Right lung (tissue), 5 donors: ENCODE results near the gene GARIN5B. TPM values are rescaled to one million over a fixed set of nuclear protein-coding genes. Genes with fewer than 3 reads are reported as not detected.

Experiments used
- polyA plus RNA-seq, 5 donors: library from polyadenylated mRNA; unstranded; fragments of 120-200 nt; gene quantifications; one replicate each; pipeline versions ENCODE4 v1.2.1 to v1.2.3, GENCODE V29; 2013; ENCODE audit warnings: inconsistent platforms in 1 of 5, low replicate concordance in 1 of 5; ENCODE audit not compliant: insufficient read length in 5 of 5, insufficient read depth in 1 of 5

The GARIN5B gene
- polyA plus RNA-seq, 5 donors: 0.04 to 0.06 TPM; not detected in 3

Other genes starting within 250 kb of the GARIN5B start
- gene PPP1R12C, start 245.6 kb downstream of the GARIN5B start, polyA plus RNA-seq: 10 to 100 TPM; 45.4 to 88.7 (median 69.3) TPM
- 10 to 100 TPM in 1 of 5 donors, 1 to 10 TPM in 3, under 1 TPM in 1; 0.91 to 27.5 (median 2.1) TPM for gene TNNT1, start 214.1 kb downstream of the GARIN5B start, polyA plus RNA-seq
- 1 to 10 TPM in 1 of 5 donors, under 1 TPM in 4; 0.39 to 1.9 (median 0.73) TPM for gene TNNI3, start 205.5 kb downstream of the GARIN5B start, polyA plus RNA-seq
- 1 to 10 TPM; 1.4 to 8.6 (median 5.1) TPM for gene DNAAF3, start 196.6 kb downstream of the GARIN5B start, polyA plus RNA-seq
- 1 to 10 TPM in 3 of 5 donors, under 1 TPM in 2; 0.50 to 1.2 (median 1.1) TPM for gene SYT5, start 183.0 kb downstream of the GARIN5B start, polyA plus RNA-seq
- under 1 TPM; 0.15 to 0.30 (median 0.27) TPM for gene PTPRH, start 153.8 kb downstream of the GARIN5B start, polyA plus RNA-seq
- 1 to 10 TPM; 2.1 to 5.0 (median 3.4) TPM for gene TMEM86B, start 134.5 kb downstream of the GARIN5B start, polyA plus RNA-seq
- gene PPP6R1, start 104.2 kb downstream of the GARIN5B start, polyA plus RNA-seq: 10 to 100 TPM; 28.8 to 46.0 (median 35.3) TPM
- 10 to 100 TPM; 20.9 to 50.7 (median 28.5) TPM for gene HSPBP1, start 83.2 kb downstream of the GARIN5B start, polyA plus RNA-seq
- gene BRSK1, start 79.3 kb downstream of the GARIN5B start, polyA plus RNA-seq: 10 to 100 TPM; 10.2 to 20.8 (median 15.7) TPM
- under 1 TPM; 0.56 to 0.83 (median 0.64) TPM for gene TMEM150B, start 37.9 kb downstream of the GARIN5B start, polyA plus RNA-seq
- gene KMT5C, start 23.4 kb downstream of the GARIN5B start, polyA plus RNA-seq: 10 to 100 TPM; 16.0 to 30.0 (median 22.8) TPM
- 1 to 10 TPM in 1 of 5 donors, under 1 TPM in 4; 0.14 to 1.4 (median 0.35) TPM for gene COX6B2, start 8.5 kb downstream of the GARIN5B start, polyA plus RNA-seq
- gene IL11, start 7.2 kb upstream of the GARIN5B start, polyA plus RNA-seq: under 1 TPM; 0.26 to 0.76 (median 0.49) TPM
- gene TMEM190, start 13.6 kb upstream of the GARIN5B start, polyA plus RNA-seq: 10 to 100 TPM in 2 of 5 donors, 1 to 10 TPM in 2, under 1 TPM in 1; 0.93 to 13.6 (median 6.6) TPM
- 1 to 10 TPM in 2 of 5 donors, under 1 TPM in 3; 0.23 to 2.3 (median 0.77) TPM for gene TMEM238, start 21.0 kb upstream of the GARIN5B start, polyA plus RNA-seq
- gene RPL28, start 22.7 kb upstream of the GARIN5B start, polyA plus RNA-seq: 1,000 to 10,000 TPM in 4 of 5 donors, 100 to 1,000 TPM in 1; 947 to 1,993 (median 1,238) TPM
- 10 to 100 TPM; 32.8 to 53.3 (median 35.3) TPM for gene UBE2S, start 44.5 kb upstream of the GARIN5B start, polyA plus RNA-seq
- gene SHISA7, start 80.0 kb upstream of the GARIN5B start, polyA plus RNA-seq: under 1 TPM; 0.16 to 0.23 (median 0.18) TPM
- gene ISOC2, start 98.4 kb upstream of the GARIN5B start, polyA plus RNA-seq: 10 to 100 TPM; 21.5 to 53.9 (median 25.7) TPM
- gene C19orf85, start 101.5 kb upstream of the GARIN5B start, polyA plus RNA-seq: not detected
- gene ZNF628, start 113.4 kb upstream of the GARIN5B start, polyA plus RNA-seq: 1 to 10 TPM; 2.0 to 7.0 (median 2.2) TPM
- gene NAT14, start 121.9 kb upstream of the GARIN5B start, polyA plus RNA-seq: 10 to 100 TPM; 28.6 to 60.8 (median 42.3) TPM
- 10 to 100 TPM in 1 of 5 donors, 1 to 10 TPM in 4; 3.1 to 15.6 (median 8.8) TPM for gene SSC5D, start 125.2 kb upstream of the GARIN5B start, polyA plus RNA-seq
- under 1 TPM in 1 of 5 donors, not detected in 4; 0.41 TPM for gene SBK2, start 173.9 kb upstream of the GARIN5B start, polyA plus RNA-seq
- gene SBK3, start 182.3 kb upstream of the GARIN5B start, polyA plus RNA-seq: 1 to 10 TPM in 1 of 5 donors, under 1 TPM in 4; 0.55 to 1.2 (median 0.73) TPM
- 10 to 100 TPM in 4 of 5 donors, 1 to 10 TPM in 1; 10.0 to 20.2 (median 13.7) TPM for gene ZNF579, start 217.6 kb upstream of the GARIN5B start, polyA plus RNA-seq
- 10 to 100 TPM; 16.3 to 24.9 (median 19.1) TPM for gene FIZ1, start 236.3 kb upstream of the GARIN5B start, polyA plus RNA-seq
- 10 to 100 TPM in 1 of 5 donors, 1 to 10 TPM in 4; 6.0 to 11.8 (median 6.1) TPM for gene ZNF524, start 237.0 kb upstream of the GARIN5B start, polyA plus RNA-seq
- gene ZNF865, start 242.4 kb upstream of the GARIN5B start, polyA plus RNA-seq: 10 to 100 TPM in 1 of 5 donors, 1 to 10 TPM in 4; 5.3 to 15.5 (median 7.9) TPM